Natural killer cell (primary cell): ENCODE data around the gene CREB5. TPM values are rescaled to one million over a fixed set of nuclear protein-coding genes. Genes with fewer than 3 reads are reported as not detected.

Experiments used
- ATAC-seq, 3 donors: fragments of 150-1000 bp in 2 of 3; fragments of 200-7000 bp in 1 of 3; cut with Tn5 transposase; 1 replicate in 1 of 3; 2 replicates in 2 of 3; pipeline ENCODE4 v1.10.0; 2021; ENCODE audit warnings: mild to moderate bottlenecking in 2 of 3, moderate library complexity in 2 of 3
- DNase-seq, 2 donors: peaks; one replicate each; pipeline versions ENCODE4 v3.0.0 to v3.0.0-alpha.2; 2013 to 2021; ENCODE audit warnings: mixed read lengths in 1 of 2
- H3K27ac ChIP-seq: one replicate; pipeline ENCODE4 v1.5.1; 2013; ENCODE audit warnings: mild to moderate bottlenecking, low read length
- H3K27me3 ChIP-seq: one replicate; pipeline ENCODE4 v1.6.1; 2013; ENCODE audit warnings: low read length; ENCODE audit not compliant: control insufficient read depth, insufficient read depth
- H3K36me3 ChIP-seq: one replicate; pipeline ENCODE4 v1.6.1; 2013; ENCODE audit warnings: low read length; ENCODE audit not compliant: control insufficient read depth, insufficient read depth
- H3K4me1 ChIP-seq: one replicate; pipeline ENCODE4 v1.6.1; 2013; ENCODE audit warnings: low read length; ENCODE audit not compliant: control insufficient read depth, insufficient read depth
- H3K4me3 ChIP-seq: one replicate; pipeline ENCODE4 v1.5.1; 2013; ENCODE audit warnings: low read length
- H3K9me3 ChIP-seq: one replicate; pipeline ENCODE4 v1.6.1; 2013; ENCODE audit warnings: low read length; ENCODE audit not compliant: control insufficient read depth, insufficient read depth
- H3K27ac Mint-ChIP-seq, 2 donors: one replicate each; pipeline ENCODE4 v1.8.0; 2022; ENCODE audit warnings: mild to moderate bottlenecking in 2 of 2, mixed read lengths in 2 of 2, moderate library complexity in 1 of 2
- H3K27me3 Mint-ChIP-seq, 2 donors: one replicate each; pipeline ENCODE4 v1.8.0; 2022; ENCODE audit warnings: low read depth in 2 of 2, mixed read lengths in 2 of 2
- H3K36me3 Mint-ChIP-seq: one replicate; pipeline ENCODE4 v1.8.0; 2022; ENCODE audit warnings: mixed read lengths
- H3K4me1 Mint-ChIP-seq, 2 donors: one replicate each; pipeline ENCODE4 v1.8.0; 2022; ENCODE audit warnings: mixed read lengths in 2 of 2
- H3K4me3 Mint-ChIP-seq: one replicate; pipeline ENCODE4 v1.8.0; 2022; ENCODE audit warnings: mild to moderate bottlenecking, moderate library complexity, mixed read lengths
- H3K9me3 Mint-ChIP-seq, 2 donors: one replicate each; pipeline ENCODE4 v1.8.0; 2022; ENCODE audit warnings: mixed read lengths in 2 of 2
- CTCF ChIP-seq: fragments of 200-600 bp; IDR thresholded peaks from one replicate; pipeline ENCODE4 v1.8.0; 2022; ENCODE audit warnings: antibody characterized with exemption
- WGBS: methylation state at CpG from one replicate; pipeline ENCODE4 v1.1.7; 2013; ENCODE audit warnings: missing lambda C conversion rate; ENCODE audit not compliant: insufficient coverage; 5-methylcytosine and 5-hydroxymethylcytosine counted together
- intact Hi-C: fragments of 100-400 bp; cut with micrococcal nuclease; formaldehyde crosslinking; loops from one replicate; pipeline ENCODE4 v1.14.2; 2022
- total RNA-seq, 4 donors: library from RNA; stranded (reverse); fragments of 120-200 nt in 1 of 4; gene quantifications; one replicate each; pipeline versions ENCODE4 v1.2.3 to v1.2.4, GENCODE V29; 2013 to 2022

The CREB5 gene
- total RNA-seq, 3 donors from 2014 or later (not counting 1 experiment from before 2014, with no cell fraction given): 0.52 to 7.0 (median 0.89) TPM

DNA sequence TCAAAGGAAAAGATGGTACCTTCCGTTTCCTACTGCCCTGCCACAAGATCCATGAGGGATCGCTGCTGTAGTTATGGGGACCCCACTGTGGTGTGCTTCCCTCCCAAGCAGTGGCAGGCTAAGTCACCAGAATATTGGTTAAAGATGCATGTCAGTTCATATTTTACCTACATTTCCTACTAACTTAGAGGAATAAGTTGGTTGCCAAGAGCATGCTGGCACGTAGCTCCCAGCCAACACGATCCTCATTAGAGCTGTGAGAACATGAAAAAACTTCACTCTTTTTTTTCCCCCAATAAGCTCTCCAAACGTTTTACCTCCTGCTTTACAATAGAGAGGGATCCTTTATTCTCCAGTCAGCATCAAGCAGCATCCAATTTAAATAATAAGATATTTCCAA, 342.1 kb downstream of the CREB5 start:
- peaks cover 5 to 13% of the 10 kb centered on the region in 2 donors for H3K27me3 Mint-ChIP-seq
- no peak overlapping the region for H3K27ac Mint-ChIP-seq
- WGBS: 93% methylated on average over 5 of the region's 5 CpGs
- Histone ChIP-seq H3K36me3 (no peaks in the 10 kb centered on the region), H3K4me3 (no peak overlapping the region), H3K27ac (no peak overlapping the region), H3K4me1 (no peaks in the 10 kb centered on the region), H3K27me3 (peaks cover 2% of the 10 kb centered on the region), H3K9me3 (no peaks in the 10 kb centered on the region)
- DNase-seq: no peak
- H3K4me3 Mint-ChIP-seq: no peak overlapping the region
- no peaks in the 10 kb centered on the region for H3K4me1 Mint-ChIP-seq
- ATAC-seq: no peak
- H3K9me3 Mint-ChIP-seq: no peaks in the 10 kb centered on the region
- intact Hi-C loops: no loop called here
- no peaks in the 10 kb centered on the region for H3K36me3 Mint-ChIP-seq
- TF ChIP-seq CTCF: no peak

DNA sequence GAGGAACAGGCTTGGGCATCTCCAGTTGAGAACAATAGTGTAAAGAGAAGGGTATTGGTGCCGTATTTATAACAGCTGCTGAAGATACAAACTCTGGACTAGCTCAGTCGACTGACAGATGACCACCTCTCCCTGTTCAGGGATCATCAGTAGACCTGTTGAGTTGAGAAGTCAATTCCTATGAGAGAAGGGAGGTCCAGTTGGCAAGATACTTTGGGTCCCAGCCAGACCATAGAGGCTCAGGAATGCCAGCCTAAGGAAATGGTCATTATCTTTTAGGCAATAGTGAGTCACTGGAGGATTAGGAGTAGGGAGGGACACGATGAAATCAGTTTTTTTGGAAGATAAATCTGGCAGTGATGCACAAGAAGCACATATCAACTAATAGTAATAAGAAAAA, 342.9 kb downstream of the CREB5 start:
- no peak overlapping the region for H3K4me3 Mint-ChIP-seq
- H3K4me3 ChIP-seq: no peak overlapping the region
- ATAC-seq (no peak), DNase-seq (no peak)
- WGBS: 82% methylated on average over 2 of the region's 3 CpGs
- no peaks in the 10 kb centered on the region for H3K4me1 Mint-ChIP-seq
- TF ChIP-seq CTCF: no peak
- peaks cover 3% of the 10 kb centered on the region for H3K27me3 ChIP-seq
- no peak overlapping the region for H3K27ac Mint-ChIP-seq
- H3K9me3 Mint-ChIP-seq: no peaks in the 10 kb centered on the region
- no peaks in the 10 kb centered on the region for H3K9me3 ChIP-seq
- intact Hi-C loops: no loop called here
- H3K36me3 Mint-ChIP-seq: no peaks in the 10 kb centered on the region
- H3K36me3 ChIP-seq: no peaks in the 10 kb centered on the region
- H3K27me3 Mint-ChIP-seq: peaks cover 5 to 21% of the 10 kb centered on the region in 2 donors
- H3K4me1 ChIP-seq: no peaks in the 10 kb centered on the region
- no peak overlapping the region for H3K27ac ChIP-seq

GRCh38 chr7:28758186-28758585, 345.9 kb downstream of the CREB5 start:
- Histone ChIP-seq H3K9me3 (no peaks in the 10 kb centered on the region), H3K36me3 (no peaks in the 10 kb centered on the region), H3K4me1 (no peaks in the 10 kb centered on the region), H3K27me3 (peaks cover 3% of the 10 kb centered on the region), H3K27ac (no peak overlapping the region), H3K4me3 (no peak overlapping the region)
- peaks cover 2 to 24% of the 10 kb centered on the region in 2 donors for H3K27me3 Mint-ChIP-seq
- no peaks in the 10 kb centered on the region for H3K4me1 Mint-ChIP-seq
- no peak for ATAC-seq
- H3K9me3 Mint-ChIP-seq: no peaks in the 10 kb centered on the region
- no peaks in the 10 kb centered on the region for H3K36me3 Mint-ChIP-seq
- 87% methylated on average over 5 of the region's 5 CpGs for WGBS
- H3K27ac Mint-ChIP-seq: no peak overlapping the region
- no peak for TF ChIP-seq CTCF
- intact Hi-C loops: no loop called here
- H3K4me3 Mint-ChIP-seq: no peak overlapping the region
- no peak for DNase-seq

GRCh38 chr7:28759475-28759971, 347.2 kb downstream of the CREB5 start:
- no peak overlapping the region for H3K4me3 Mint-ChIP-seq
- H3K4me1 Mint-ChIP-seq: no peaks in the 10 kb centered on the region
- peaks cover 2 to 24% of the 10 kb centered on the region in 2 donors for H3K27me3 Mint-ChIP-seq
- no peak for DNase-seq
- no peaks in the 10 kb centered on the region for H3K36me3 Mint-ChIP-seq
- no peak overlapping the region for H3K27ac Mint-ChIP-seq
- Histone ChIP-seq H3K4me3 (no peak overlapping the region), H3K27me3 (peaks cover 3% of the 10 kb centered on the region), H3K27ac (no peak overlapping the region), H3K4me1 (no peaks in the 10 kb centered on the region), H3K36me3 (no peaks in the 10 kb centered on the region), H3K9me3 (no peaks in the 10 kb centered on the region)
- ATAC-seq: no peak
- TF ChIP-seq CTCF: no peak
- no peaks in the 10 kb centered on the region for H3K9me3 Mint-ChIP-seq
- intact Hi-C loops: no loop called here
- 87% methylated on average over 4 of the region's 5 CpGs for WGBS
